OCI-LY7 (cell line): ENCODE measurements around the gene HELQ. TPM values are rescaled to one million over a fixed set of nuclear protein-coding genes. Genes with fewer than 3 reads are reported as not detected.

Experiments
- BruUV-seq: library from RNA; stranded (reverse); fragments of 400-500 nt; replicated peaks from 2 replicates; lab custom pipeline; 2021; lab: Mats Ljungman, UMichigan
- CTCF ChIA-PET: fragments of 300-600 bp; sonication (Branson Sonifier 250); formaldehyde crosslinking; loops from one replicate; lab custom pipeline; 2022; ENCODE audit warnings: antibody characterized with exemption; ENCODE audit not compliant: unreplicated experiment; lab: Charles Lee
- POLR2A ChIA-PET: fragments of 300-600 bp; sonication (Branson Sonifier 250); formaldehyde crosslinking; loops from one replicate; lab custom pipeline; 2022; ENCODE audit warnings: antibody characterized with exemption; lab: Charles Lee
- DNase-seq: peaks from one replicate; pipeline ENCODE4 v3.0.0-alpha.2; 2015; ENCODE audit warnings: low spot score
- H2AFZ ChIP-seq: fragments of 200-600 bp; sonication (generic), shearing (Covaris generic); 2 replicates; pipeline ENCODE4 v1.6.1; 2014; ENCODE audit warnings: mild to moderate bottlenecking, antibody characterized with exemption, low read length, moderate library complexity
- H3K27ac ChIP-seq: fragments of 200-600 bp; sonication (generic); 2 replicates; pipeline ENCODE4 v1.5.1; 2014; ENCODE audit warnings: mixed run types, low read depth, mild to moderate bottlenecking, moderate library complexity, low read length, inconsistent platforms; ENCODE audit not compliant: poor library complexity, severe bottlenecking
- H3K36me3 ChIP-seq: fragments of 200-600 bp; sonication (generic); 2 replicates; pipeline ENCODE4 v1.6.1; 2014; ENCODE audit warnings: mild to moderate bottlenecking, antibody characterized with exemption, low read length, moderate library complexity, mixed read lengths; ENCODE audit not compliant: insufficient read depth
- H3K4me1 ChIP-seq: fragments of 200-600 bp; sonication (generic); 2 replicates; pipeline ENCODE4 v1.5.1; 2014; ENCODE audit warnings: mild to moderate bottlenecking, low read length; ENCODE audit not compliant: insufficient read depth, poor library complexity, severe bottlenecking
- H3K4me2 ChIP-seq: fragments of 200-600 bp; sonication (generic); 2 replicates; pipeline ENCODE4 v1.6.1; 2014; ENCODE audit warnings: mild to moderate bottlenecking, low read length
- H3K4me3 ChIP-seq: fragments of 200-600 bp; sonication (generic); 2 replicates; pipeline ENCODE4 v1.5.1; 2014; ENCODE audit warnings: mild to moderate bottlenecking, low read depth, low read length; ENCODE audit not compliant: poor library complexity, severe bottlenecking
- H3K79me2 ChIP-seq: fragments of 200-600 bp; sonication (generic); 2 replicates; pipeline ENCODE4 v1.6.1; 2016; ENCODE audit warnings: low read depth, mild to moderate bottlenecking, low read length, moderate library complexity, mixed read lengths; ENCODE audit not compliant: insufficient read depth
- H3K9me2 ChIP-seq: fragments of 200-600 bp; sonication (generic); 2 replicates; pipeline ENCODE4 v1.6.1; 2016; ENCODE audit warnings: mild to moderate bottlenecking, low read length, mixed read lengths; ENCODE audit not compliant: insufficient read depth
- H3K9me3 ChIP-seq: fragments of 200-600 bp; sonication (generic); 2 replicates; pipeline ENCODE4 v1.6.1; 2014; ENCODE audit warnings: mild to moderate bottlenecking, mixed run types, low read length, mixed read lengths
- H4K20me1 ChIP-seq: fragments of 200-600 bp; sonication (generic); 2 replicates; pipeline ENCODE4 v1.6.1; 2014; ENCODE audit warnings: mild to moderate bottlenecking, antibody characterized with exemption, low read length, moderate library complexity, mixed read lengths; ENCODE audit not compliant: insufficient read depth
- EZH2phosphoT487 ChIP-seq: fragments of 200-600 bp; sonication (generic); IDR thresholded peaks from 2 replicates; pipeline ENCODE4 v1.6.1; 2018; ENCODE audit warnings: low read depth, borderline replicate concordance, mild to moderate bottlenecking, mixed run types, antibody characterized with exemption, low read length, moderate library complexity, mixed read lengths
- intact Hi-C: fragments of 100-400 bp; cut with micrococcal nuclease; formaldehyde crosslinking; loops from one replicate; pipeline ENCODE4 v1.10.0; 2022; ENCODE audit not compliant: unreplicated experiment
- total RNA-seq, 2 experiments: library from RNA; depleted of rRNA in 1 of 2; stranded (reverse); fragments of >200 nt in 1 of 2; shearing (Covaris generic) in 1 of 2; gene quantifications; 2 replicates each; pipeline ENCODE4 v1.2.3, GENCODE V29; 2014 to 2022
- TF ChIP-seq, protein P1 (sequence below): fragments of 200-600 bp; sonication (generic); conservative IDR thresholded peaks from 2 replicates; pipeline ENCODE4 v1.5.1; 2014; ENCODE audit warnings: mild to moderate bottlenecking, antibody characterized with exemption, low read length, moderate library complexity, mixed read lengths

The HELQ gene
- total RNA-seq, 2 experiments from 2014 or later, result 67.1 to 70.4 TPM

- peaks cover 33% of the 10 kb centered on the region for H3K79me2 ChIP-seq
- no peak overlapping the region for H3K4me2 ChIP-seq
- no peaks in the 10 kb centered on the region for H4K20me1 ChIP-seq
- TF ChIP-seq, protein P1, sequence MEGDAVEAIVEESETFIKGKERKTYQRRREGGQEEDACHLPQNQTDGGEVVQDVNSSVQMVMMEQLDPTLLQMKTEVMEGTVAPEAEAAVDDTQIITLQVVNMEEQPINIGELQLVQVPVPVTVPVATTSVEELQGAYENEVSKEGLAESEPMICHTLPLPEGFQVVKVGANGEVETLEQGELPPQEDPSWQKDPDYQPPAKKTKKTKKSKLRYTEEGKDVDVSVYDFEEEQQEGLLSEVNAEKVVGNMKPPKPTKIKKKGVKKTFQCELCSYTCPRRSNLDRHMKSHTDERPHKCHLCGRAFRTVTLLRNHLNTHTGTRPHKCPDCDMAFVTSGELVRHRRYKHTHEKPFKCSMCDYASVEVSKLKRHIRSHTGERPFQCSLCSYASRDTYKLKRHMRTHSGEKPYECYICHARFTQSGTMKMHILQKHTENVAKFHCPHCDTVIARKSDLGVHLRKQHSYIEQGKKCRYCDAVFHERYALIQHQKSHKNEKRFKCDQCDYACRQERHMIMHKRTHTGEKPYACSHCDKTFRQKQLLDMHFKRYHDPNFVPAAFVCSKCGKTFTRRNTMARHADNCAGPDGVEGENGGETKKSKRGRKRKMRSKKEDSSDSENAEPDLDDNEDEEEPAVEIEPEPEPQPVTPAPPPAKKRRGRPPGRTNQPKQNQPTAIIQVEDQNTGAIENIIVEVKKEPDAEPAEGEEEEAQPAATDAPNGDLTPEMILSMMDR, result no peak
- TF ChIP-seq EZH2phosphoT487, result no peak
- H2AFZ ChIP-seq, result no peak overlapping the region
- intact Hi-C loops, result no loop called here
- H3K9me2 ChIP-seq, result no peaks in the 10 kb centered on the region
- H3K9me3 ChIP-seq, result no peaks in the 10 kb centered on the region
- BruUV-seq, result no TSS peak
- ChIA-PET POLR2A (interaction anchor here (0.9 to 1.4 kb wide), 2 partner anchors 8 to 12 kb away, joined by 4 read pairs; no protein-coding TSS in a partner anchor), CTCF (no interaction called here)
- peaks cover 87% of the 10 kb centered on the region for H3K36me3 ChIP-seq
- no peak overlapping the region for H3K4me3 ChIP-seq
- no peak for DNase-seq
- no peak overlapping the region for H3K27ac ChIP-seq
- peaks cover 13% of the 10 kb centered on the region for H3K4me1 ChIP-seq
These were observed 6.6 kb downstream of the HELQ start for GRCh38 chr4:83449009-83449408.

GRCh38 chr4:83440899-83441298 lies 14.7 kb downstream of the HELQ start:
- Histone ChIP-seq H2AFZ (peak overlapping the region; percentile 22; the same call in 1 of the 2 replicates), H3K4me1 (peaks cover 55% of the 10 kb centered on the region), H3K36me3 (peaks cover 87% of the 10 kb centered on the region), H3K4me2 (peak overlapping the region; percentile 58), H3K9me3 (no peaks in the 10 kb centered on the region), H3K9me2 (no peaks in the 10 kb centered on the region), H4K20me1 (no peaks in the 10 kb centered on the region), H3K4me3 (peak overlapping the region; percentile 29), H3K27ac (peak overlapping the region; percentile 94), H3K79me2 (peaks cover 34% of the 10 kb centered on the region)
- intact Hi-C loops, result no loop called here
- no TSS peak for BruUV-seq
- POLR2A ChIA-PET, result interaction anchor here (0.5 to 6.0 kb wide), 17 partner anchors 8 to 863 kb away, joined by 3 to 66 read pairs (median 4); partner anchors contain the start of genes HELQ and MRPS18C
- CTCF ChIA-PET, result interaction anchor here (0.5 to 0.8 kb wide), 2 partner anchors 10 to 11 kb away, joined by 3 read pairs; no protein-coding TSS in a partner anchor
- TF ChIP-seq EZH2phosphoT487, result no peak
- TF ChIP-seq, protein P1, result no peak
- no peak for DNase-seq

DNA sequence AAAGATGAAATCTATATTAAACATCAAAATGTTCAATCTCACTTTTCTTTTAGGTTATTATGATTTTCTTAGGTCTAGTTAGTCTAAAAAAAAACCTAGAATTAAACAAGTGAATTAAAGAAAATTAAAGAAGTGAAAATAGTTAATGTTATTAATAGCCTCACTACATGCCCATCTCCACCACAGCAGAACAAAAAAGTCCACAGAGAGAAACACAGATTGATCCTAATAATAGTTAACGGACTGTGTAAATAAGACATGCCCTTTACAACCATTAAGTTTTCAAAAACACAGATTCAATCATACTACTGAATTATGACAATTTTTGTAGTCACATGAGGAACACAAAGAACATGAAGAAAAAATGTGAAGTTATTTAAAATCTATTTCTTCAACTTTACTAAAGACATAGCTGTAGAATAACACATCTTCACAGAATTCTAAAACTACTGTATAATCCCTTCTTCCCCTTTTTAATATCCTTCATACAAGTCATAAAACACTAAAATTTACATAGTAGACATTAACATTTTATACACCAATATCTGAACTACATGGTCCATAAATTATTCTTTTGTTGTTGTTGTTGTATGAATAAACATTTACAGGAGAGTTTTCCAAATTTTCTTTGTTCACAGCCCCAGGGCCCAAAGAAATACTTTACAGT lies 15.3 kb downstream of the HELQ start:
- ChIA-PET POLR2A (interaction anchor here (0.6 to 6.0 kb wide), 10 partner anchors 8 to 49 kb away, joined by 3 to 66 read pairs (median 4); partner anchors contain the start of genes HELQ and MRPS18C), CTCF (interaction anchor here (0.5 kb wide), 1 partner anchor 12 kb away, joined by 3 read pairs; no protein-coding TSS in a partner anchor)
- Histone ChIP-seq H3K4me3 (peak overlapping the region; percentile 29), H3K36me3 (peaks cover 88% of the 10 kb centered on the region), H3K4me2 (peak overlapping the region; percentile 58), H3K4me1 (peaks cover 55% of the 10 kb centered on the region), H3K79me2 (peaks cover 40% of the 10 kb centered on the region), H3K9me3 (no peaks in the 10 kb centered on the region), H2AFZ (peak overlapping the region; percentile 22; the same call in 1 of the 2 replicates), H3K27ac (peak overlapping the region; percentile 94), H4K20me1 (no peaks in the 10 kb centered on the region), H3K9me2 (no peaks in the 10 kb centered on the region)
- intact Hi-C loops, result no loop called here
- TF ChIP-seq, protein P1, result no peak
- no peak for TF ChIP-seq EZH2phosphoT487
- peak; percentile 64 for DNase-seq
- TSS peak; percentile 62 for BruUV-seq
